GM06990 (cell line): ENCODE data around the gene MAPKAP1.

Source experiments
- DNase-seq: peaks from one replicate; pipeline ENCODE4 v3.0.0-alpha.2; 2011; ENCODE audit not compliant: insufficient read length; ENCODE audit errors: extremely low read depth
- H3K27me3 ChIP-seq: replicated peaks from 2 replicates; pipeline ENCODE4 v1.6.0; 2011; ENCODE audit warnings: low read length; ENCODE audit not compliant: control insufficient read depth, insufficient read depth
- H3K36me3 ChIP-seq: 2 replicates; pipeline ENCODE4 v1.5.1; 2011; ENCODE audit warnings: low read length; ENCODE audit not compliant: control insufficient read depth, insufficient read depth
- H3K4me3 ChIP-seq: replicated peaks from 2 replicates; pipeline ENCODE4 v1.5.1; 2011; ENCODE audit warnings: low read depth, mild to moderate bottlenecking, control low read depth, low read length
- CTCF ChIP-seq: IDR thresholded peaks from 2 replicates; pipeline ENCODE4 v1.5.1; 2011; ENCODE audit warnings: low read length, control low read depth, mild to moderate bottlenecking, inconsistent platforms; ENCODE audit not compliant: insufficient read depth, poor library complexity, severe bottlenecking

The MAPKAP1 gene

GRCh38 chr9:125497906-125498305 lies 209.1 kb downstream of the MAPKAP1 start:
- TF ChIP-seq CTCF, result no peak
- H3K27me3 ChIP-seq, result no peaks in the 10 kb centered on the region
- DNase-seq, result no peak

GRCh38 chr9:125497478-125497877 lies 209.5 kb downstream of the MAPKAP1 start:
- Histone ChIP-seq H3K36me3 (peaks cover 2% of the 10 kb centered on the region), H3K27me3 (no peaks in the 10 kb centered on the region), H3K4me3 (no peak overlapping the region)
- no peak for TF ChIP-seq CTCF
- DNase-seq, result no peak

More at GRCh38 chr9:125497906-125498305, 209.1 kb downstream of the MAPKAP1 start:
- Histone ChIP-seq H3K4me3 (no peak overlapping the region), H3K36me3 (peaks cover 2% of the 10 kb centered on the region)

- H3K36me3 ChIP-seq, result peaks cover 2% of the 10 kb centered on the region
- TF ChIP-seq CTCF, result no peak
- DNase-seq, result no peak
- H3K27me3 ChIP-seq, result no peaks in the 10 kb centered on the region
- H3K4me3 ChIP-seq, result no peak overlapping the region
These were observed 210.6 kb downstream of the MAPKAP1 start for GRCh38 chr9:125496313-125496834.

- TF ChIP-seq CTCF, result no peak
- H3K36me3 ChIP-seq, result peaks cover 2% of the 10 kb centered on the region
These were observed 211.6 kb downstream of the MAPKAP1 start for GRCh38 chr9:125495172-125496119.

GRCh38 chr9:125494653-125494915 lies 212.4 kb downstream of the MAPKAP1 start:
- no peak overlapping the region for H3K4me3 ChIP-seq
- no peaks in the 10 kb centered on the region for H3K27me3 ChIP-seq
- DNase-seq, result no peak
- TF ChIP-seq CTCF, result no peak
- H3K36me3 ChIP-seq, result peaks cover 2% of the 10 kb centered on the region

More at GRCh38 chr9:125495172-125496119, 211.6 kb downstream of the MAPKAP1 start:
- no peak for DNase-seq
- no peak overlapping the region for H3K4me3 ChIP-seq
- no peaks in the 10 kb centered on the region for H3K27me3 ChIP-seq
